ENCODE data around the gene TLR1.
A peak's percentile ranks its signal among the peaks of the same experiment; 100 is the strongest.
"Not testable (repeated sequence)": the region's sequence is repeated elsewhere in the genome, so short reads cannot be mapped to it uniquely, and the experiment has no call there.

Gene TLR1

GRCh38 chr4:38774181-38774955, 30.2 kb downstream of the TLR1 start:
- DNase-seq: no peak

- not testable (repeated sequence) for DNase-seq
These were observed 34.3 kb downstream of the TLR1 start for GRCh38 chr4:38770281-38770680.

- no peak for DNase-seq
These were observed 34.7 kb downstream of the TLR1 start for GRCh38 chr4:38769857-38770256.

GRCh38 chr4:38769441-38769840, 35.1 kb downstream of the TLR1 start:
- no peak for DNase-seq

GRCh38 chr4:38768968-38769394, 35.6 kb downstream of the TLR1 start:
- no peak for DNase-seq

GRCh38 chr4:38766940-38767339, 37.7 kb downstream of the TLR1 start:
- not testable (repeated sequence) for DNase-seq

- DNase-seq: no peak
These were observed 39.2 kb downstream of the TLR1 start for GRCh38 chr4:38765382-38765781.

- no peak for DNase-seq
These were observed 40.3 kb downstream of the TLR1 start for GRCh38 chr4:38764277-38764676.

GRCh38 chr4:38762560-38762959, 42.0 kb downstream of the TLR1 start:
- no peak for DNase-seq

GRCh38 chr4:38759790-38760122, 44.8 kb downstream of the TLR1 start:
- DNase-seq: no peak

- DNase-seq: peak; percentile 6
These were observed 45.3 kb downstream of the TLR1 start for GRCh38 chr4:38759113-38759789.

GRCh38 chr4:38757945-38758600, 46.5 kb downstream of the TLR1 start:
- DNase-seq: no peak

GRCh38 chr4:38752941-38753806, 51.4 kb downstream of the TLR1 start:
- no peak for DNase-seq

- no peak for DNase-seq
These were observed 52.1 kb downstream of the TLR1 start for GRCh38 chr4:38752372-38752940.

GRCh38 chr4:38751341-38752010, 53.1 kb downstream of the TLR1 start:
- no peak for DNase-seq

GRCh38 chr4:38749336-38749735, 55.3 kb downstream of the TLR1 start:
- no peak for DNase-seq

- no peak for DNase-seq
These were observed 57.0 kb downstream of the TLR1 start for GRCh38 chr4:38747629-38748028.

Measured in NCI-H1105 treated with DMSO at 0.1 percent for 48 hours (cell line).